MCF 10A (cell line): ENCODE measurements around the gene SLC9A5. TPM values are rescaled to one million over a fixed set of nuclear protein-coding genes. Genes with fewer than 3 reads are reported as not detected.

Experiments
- BruUV-seq: library from RNA; stranded (reverse); fragments of 400-500 nt; replicated peaks from 2 replicates; lab custom pipeline; 2021; lab: Mats Ljungman, UMichigan
- CTCF ChIA-PET: fragments of 300-600 bp; sonication (Branson Sonifier 250); formaldehyde crosslinking; extraction: SDS; loops from one replicate; lab custom pipeline; 2021; ENCODE audit warnings: antibody characterized with exemption, inconsistent platforms; lab: Yijun Ruan, JAX
- POLR2A ChIA-PET: fragments of 300-600, 350-650 bp; sonication (Branson Sonifier 250); formaldehyde crosslinking; extraction: SDS; loops from one replicate; lab custom pipeline; 2020; ENCODE audit warnings: antibody characterized with exemption, inconsistent platforms; lab: Yijun Ruan, JAX
- DNase-seq: peaks from one replicate; pipeline ENCODE4 v3.0.0-alpha.2; 2018; ENCODE audit not compliant: unreplicated experiment
- H3K27ac Mint-ChIP-seq: one replicate; pipeline ENCODE4 v1.8.0; 2022; ENCODE audit warnings: mild to moderate bottlenecking, low read depth, mixed read lengths; ENCODE audit not compliant: unreplicated experiment
- H3K27me3 Mint-ChIP-seq: one replicate; pipeline ENCODE4 v1.8.0; 2022; ENCODE audit warnings: mixed read lengths; ENCODE audit not compliant: insufficient read depth, unreplicated experiment
- H3K36me3 Mint-ChIP-seq: one replicate; pipeline ENCODE4 v1.8.0; 2022; ENCODE audit warnings: mild to moderate bottlenecking, moderate library complexity, mixed read lengths; ENCODE audit not compliant: insufficient read depth, unreplicated experiment
- H3K4me1 Mint-ChIP-seq: one replicate; pipeline ENCODE4 v1.8.0; 2022; ENCODE audit warnings: mixed read lengths; ENCODE audit not compliant: insufficient read depth, unreplicated experiment
- H3K4me3 Mint-ChIP-seq: one replicate; pipeline ENCODE4 v1.8.0; 2022; ENCODE audit warnings: mild to moderate bottlenecking, moderate library complexity, mixed read lengths; ENCODE audit not compliant: unreplicated experiment
- H3K9me3 Mint-ChIP-seq: one replicate; pipeline ENCODE4 v1.8.0; 2022; ENCODE audit warnings: mixed read lengths; ENCODE audit not compliant: unreplicated experiment
- intact Hi-C: fragments of 100-400 bp; cut with micrococcal nuclease; formaldehyde crosslinking; loops from 2 replicates; pipeline ENCODE4 v1.14.1; 2022
- total RNA-seq: library from RNA; stranded (reverse); gene quantifications from 2 replicates; pipeline ENCODE4 v1.2.3, GENCODE V29; 2022
- TF ChIP-seq, protein P1 (sequence below): fragments of 200-600 bp; IDR thresholded peaks from one replicate; pipeline ENCODE4 v1.8.0; 2022; ENCODE audit warnings: antibody characterized with exemption, mild to moderate bottlenecking; ENCODE audit not compliant: unreplicated experiment

The SLC9A5 gene
- total RNA-seq, 1 experiment from 2014 or later, result 0.40 TPM

DNA sequence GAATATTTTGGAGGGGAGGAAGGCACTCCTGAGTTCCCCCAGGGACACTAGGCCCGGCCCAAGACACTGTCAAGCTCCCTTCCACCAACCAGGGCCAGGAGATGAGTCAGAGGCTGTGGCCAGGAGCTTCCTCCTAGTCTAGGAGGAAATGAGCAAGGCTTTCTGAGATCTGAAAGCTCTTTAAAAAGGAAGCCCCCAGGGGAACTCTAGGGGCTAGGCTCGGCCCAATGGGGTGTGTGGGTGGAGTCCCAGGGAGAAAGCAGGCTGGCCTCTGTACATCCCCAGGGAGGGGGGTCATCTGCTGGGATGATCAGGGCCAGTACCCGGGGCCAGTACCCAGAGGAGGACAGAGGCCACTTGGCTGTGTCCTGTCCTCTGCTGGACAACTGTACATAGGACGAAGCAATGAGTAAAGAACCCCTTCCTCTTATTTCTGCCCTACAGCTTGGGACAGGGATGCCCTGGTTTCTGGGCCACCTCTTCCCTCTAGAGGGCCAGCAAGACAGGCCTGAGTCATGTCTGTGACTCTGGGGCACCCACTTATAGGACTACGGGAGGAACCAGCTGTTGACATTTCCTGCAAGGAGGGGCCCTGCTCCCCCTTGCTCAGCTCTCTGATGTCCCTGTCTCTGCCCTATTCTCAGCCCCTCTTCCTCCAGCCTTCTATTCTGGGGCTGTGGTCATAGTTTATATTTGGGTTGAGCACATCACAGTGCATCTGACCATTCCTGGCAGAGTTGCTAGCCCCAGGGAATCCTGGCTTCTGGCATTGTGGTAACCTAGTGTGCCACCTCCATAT is 4.2 kb upstream of the SLC9A5 start:
- CTCF ChIA-PET, result interaction anchor here (0.5 to 1.7 kb wide), 13 partner anchors 16 to 536 kb away, joined by 3 to 16 read pairs (median 3); partner anchors contain the start of genes ATP6V0D1, ELMO3 and TMEM208
- intact Hi-C loops, result no loop called here

DNA sequence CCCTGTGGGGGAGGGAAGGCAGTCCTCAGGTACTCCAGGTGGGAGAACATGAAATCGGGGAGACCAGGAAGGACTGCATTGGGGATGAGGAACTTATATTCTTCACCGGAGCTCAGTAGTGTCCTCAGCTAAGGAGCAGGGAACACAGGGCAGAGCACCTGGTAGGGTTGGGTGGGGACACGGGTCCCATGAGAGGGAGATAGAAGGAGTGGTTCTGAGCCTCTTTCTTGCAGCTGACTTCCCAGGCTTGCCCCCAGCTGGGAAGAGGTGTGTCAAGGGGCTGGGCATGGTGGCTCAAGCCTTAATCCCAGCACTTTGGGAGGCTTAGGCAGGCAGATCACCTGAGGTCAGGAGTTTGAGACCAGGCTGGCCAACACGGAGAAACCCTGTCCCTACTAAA is 3.6 kb upstream of the SLC9A5 start:
- H3K36me3 Mint-ChIP-seq, result peaks cover 7% of the 10 kb centered on the region
- no peaks in the 10 kb centered on the region for H3K9me3 Mint-ChIP-seq
- TF ChIP-seq, protein P1, sequence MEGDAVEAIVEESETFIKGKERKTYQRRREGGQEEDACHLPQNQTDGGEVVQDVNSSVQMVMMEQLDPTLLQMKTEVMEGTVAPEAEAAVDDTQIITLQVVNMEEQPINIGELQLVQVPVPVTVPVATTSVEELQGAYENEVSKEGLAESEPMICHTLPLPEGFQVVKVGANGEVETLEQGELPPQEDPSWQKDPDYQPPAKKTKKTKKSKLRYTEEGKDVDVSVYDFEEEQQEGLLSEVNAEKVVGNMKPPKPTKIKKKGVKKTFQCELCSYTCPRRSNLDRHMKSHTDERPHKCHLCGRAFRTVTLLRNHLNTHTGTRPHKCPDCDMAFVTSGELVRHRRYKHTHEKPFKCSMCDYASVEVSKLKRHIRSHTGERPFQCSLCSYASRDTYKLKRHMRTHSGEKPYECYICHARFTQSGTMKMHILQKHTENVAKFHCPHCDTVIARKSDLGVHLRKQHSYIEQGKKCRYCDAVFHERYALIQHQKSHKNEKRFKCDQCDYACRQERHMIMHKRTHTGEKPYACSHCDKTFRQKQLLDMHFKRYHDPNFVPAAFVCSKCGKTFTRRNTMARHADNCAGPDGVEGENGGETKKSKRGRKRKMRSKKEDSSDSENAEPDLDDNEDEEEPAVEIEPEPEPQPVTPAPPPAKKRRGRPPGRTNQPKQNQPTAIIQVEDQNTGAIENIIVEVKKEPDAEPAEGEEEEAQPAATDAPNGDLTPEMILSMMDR, result no peak
- POLR2A ChIA-PET, result interaction anchor here (1.7 to 2.8 kb wide), 6 partner anchors 10 to 52 kb away, joined by 3 to 28 read pairs (median 16); partner anchors contain the start of genes E2F4, ELMO3 and TMEM208
- CTCF ChIA-PET, result interaction anchor here (0.6 to 1.3 kb wide), 10 partner anchors 15 to 350 kb away, joined by 3 to 5 read pairs (median 4); partner anchors contain the start of gene ELMO3
- intact Hi-C loops, result no loop called here
- peaks cover 48% of the 10 kb centered on the region for H3K4me1 Mint-ChIP-seq
- DNase-seq, result no peak
- H3K27ac Mint-ChIP-seq, result peak overlapping the region; percentile 75
- peaks cover 13% of the 10 kb centered on the region for H3K27me3 Mint-ChIP-seq
- TSS peak; percentile 42 for BruUV-seq
- H3K4me3 Mint-ChIP-seq, result peak overlapping the region; percentile 81

More for the DNA sequence above, 4.2 kb upstream of the SLC9A5 start:
- Mint-ChIP-seq H3K27ac (peak overlapping the region; percentile 75), H3K27me3 (peaks cover 7% of the 10 kb centered on the region), H3K9me3 (no peaks in the 10 kb centered on the region), H3K4me3 (peak overlapping the region; percentile 81), H3K4me1 (peaks cover 47% of the 10 kb centered on the region), H3K36me3 (peaks cover 7% of the 10 kb centered on the region)
- POLR2A ChIA-PET, result interaction anchor here (0.6 to 2.1 kb wide), 8 partner anchors 12 to 528 kb away, joined by 3 to 20 read pairs (median 3); partner anchors contain the start of gene TMEM208
- peak; percentile 92 for DNase-seq
- TF ChIP-seq, protein P1, result no peak
- BruUV-seq, result no TSS peak

DNA sequence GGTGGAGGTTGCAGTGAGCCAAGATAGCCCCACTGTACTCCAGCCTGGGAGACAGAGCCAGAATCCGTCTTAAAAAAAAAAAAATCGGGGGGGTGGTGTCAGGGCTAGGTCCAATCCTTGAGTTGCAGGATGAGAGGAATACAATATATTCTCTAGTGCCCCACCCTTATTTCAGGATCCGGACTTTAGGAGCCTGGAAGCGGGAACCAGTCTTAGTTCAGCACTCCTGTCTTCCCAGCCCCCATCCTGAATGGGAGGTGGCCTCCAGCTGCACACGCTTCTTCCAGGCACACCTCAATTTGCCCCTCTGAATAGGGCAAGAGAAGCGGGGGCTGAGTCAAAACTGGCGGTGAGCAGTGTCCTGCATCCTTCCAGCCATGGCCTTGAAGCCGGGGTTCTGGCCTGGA is 3.1 kb upstream of the SLC9A5 start:
- H3K27ac Mint-ChIP-seq, result peak overlapping the region; percentile 75
- BruUV-seq, result no TSS peak

More for the DNA sequence above, 3.1 kb upstream of the SLC9A5 start:
- Mint-ChIP-seq H3K4me1 (peaks cover 48% of the 10 kb centered on the region), H3K36me3 (peaks cover 7% of the 10 kb centered on the region), H3K27me3 (peaks cover 18% of the 10 kb centered on the region), H3K4me3 (peak overlapping the region; percentile 81), H3K9me3 (no peaks in the 10 kb centered on the region)
- intact Hi-C loops, result loop anchor here (2.0 kb wide), 2 partner anchors 19 to 47 kb away; partner anchors contain the start of genes ELMO3 and TMEM208
- ChIA-PET POLR2A (interaction anchor here (0.6 to 3.7 kb wide), 17 partner anchors 10 to 349 kb away, joined by 3 to 45 read pairs (median 5); partner anchors contain the start of genes E2F4, ELMO3, EXOC3L1 and MATCAP1), CTCF (interaction anchor here (0.6 to 1.5 kb wide), 12 partner anchors 8 to 350 kb away, joined by 3 to 9 read pairs (median 4); partner anchors contain the start of genes ELMO3 and TMEM208)
- TF ChIP-seq, protein P1, result no peak
- DNase-seq, result peak; percentile 71
